PC-9 (cell line): Measurements from ENCODE around the gene HOOK2. TPM values are rescaled to one million over a fixed set of nuclear protein-coding genes. Genes with fewer than 3 reads are reported as not detected.

Source experiments
- BruUV-seq: library from RNA; stranded (reverse); fragments of 400-500 nt; replicated peaks from 2 replicates; lab custom pipeline; 2021; lab: Mats Ljungman, UMichigan
- CTCF ChIA-PET: fragments of 300-600 bp; sonication (Branson Sonifier 250); formaldehyde crosslinking; loops from one replicate; lab custom pipeline; 2022; ENCODE audit warnings: antibody characterized with exemption; lab: Charles Lee
- POLR2A ChIA-PET: fragments of 300-600 bp; sonication (Branson Sonifier 250); formaldehyde crosslinking; loops from one replicate; lab custom pipeline; 2022; ENCODE audit warnings: antibody characterized with exemption; ENCODE audit not compliant: unreplicated experiment; lab: Charles Lee
- DNase-seq, 2 experiments: peaks; one replicate each; pipeline versions ENCODE4 v3.0.0 to v3.0.0-alpha.2; 2015 to 2022; ENCODE audit warnings: mixed read lengths in 1 of 2
- H2AFZ ChIP-seq: fragments of 200-600 bp; sonication (generic); 2 replicates; pipeline ENCODE4 v1.8.1; 2017; ENCODE audit warnings: antibody characterized with exemption
- H3F3A ChIP-seq: fragments of 200-600 bp; sonication (generic); 2 replicates; pipeline ENCODE4 v1.8.1; 2017; ENCODE audit warnings: antibody characterized with exemption, mild to moderate bottlenecking, low read depth; ENCODE audit not compliant: insufficient read depth
- H3K27ac ChIP-seq: fragments of 200-600 bp; sonication (generic); 2 replicates; pipeline ENCODE4 v1.6.1; 2016; ENCODE audit warnings: mixed run types
- H3K27me3 ChIP-seq: fragments of 200-600 bp; sonication (generic); 2 replicates; pipeline ENCODE4 v1.6.1; 2016; ENCODE audit warnings: low read depth, mixed run types; ENCODE audit not compliant: insufficient read depth
- H3K36me3 ChIP-seq: fragments of 200-600 bp; sonication (generic); 2 replicates; pipeline ENCODE4 v1.6.1; 2016; ENCODE audit warnings: low read depth, mixed run types
- H3K4me1 ChIP-seq: fragments of 200-600 bp; sonication (generic); replicated peaks from 2 replicates; pipeline ENCODE4 v1.6.1; 2016; ENCODE audit warnings: mixed run types; ENCODE audit not compliant: insufficient read depth
- H3K4me2 ChIP-seq: fragments of 200-600 bp; sonication (generic); 2 replicates; pipeline ENCODE4 v1.6.1; 2017; ENCODE audit warnings: mixed run types
- H3K4me3 ChIP-seq: fragments of 200-600 bp; sonication (generic); 2 replicates; pipeline ENCODE4 v1.6.1; 2016; ENCODE audit warnings: mixed run types
- H3K79me2 ChIP-seq: fragments of 200-600 bp; sonication (generic); 2 replicates; pipeline ENCODE4 v1.6.1; 2017; ENCODE audit warnings: low read depth, mixed run types
- H3K9me2 ChIP-seq: fragments of 200-600 bp; sonication (generic); 2 replicates; pipeline ENCODE4 v1.8.1; 2017; ENCODE audit warnings: mild to moderate bottlenecking; ENCODE audit not compliant: insufficient read depth
- H3K9me3 ChIP-seq: fragments of 200-600 bp; sonication (generic); 2 replicates; pipeline ENCODE4 v1.8.1; 2016; ENCODE audit warnings: low read depth; ENCODE audit not compliant: insufficient read depth
- H4K20me1 ChIP-seq: fragments of 200-600 bp; sonication (generic); 2 replicates; pipeline ENCODE4 v1.8.1; 2017; ENCODE audit not compliant: insufficient read depth
- EZH2 ChIP-seq: fragments of 200-600 bp; sonication (generic); IDR thresholded peaks from 2 replicates; pipeline ENCODE4 v1.8.0; 2017; ENCODE audit warnings: antibody characterized with exemption, low read depth
- intact Hi-C: fragments of 100-400 bp; cut with micrococcal nuclease; formaldehyde crosslinking; loops from one replicate; pipeline ENCODE4 v1.10.0; 2022; ENCODE audit not compliant: unreplicated experiment
- total RNA-seq: library from RNA; stranded (reverse); gene quantifications from 2 replicates; pipeline ENCODE4 v1.2.3, GENCODE V29; 2021
- TF ChIP-seq, protein P1 (sequence below): fragments of 200-600 bp; sonication (generic); conservative IDR thresholded peaks from 2 replicates; pipeline ENCODE4 v1.6.1; 2017; ENCODE audit warnings: mixed run types, antibody characterized with exemption, mild to moderate bottlenecking, moderate library complexity

HOOK2 gene
- total RNA-seq, 1 experiment from 2014 or later: 109 TPM

DNA sequence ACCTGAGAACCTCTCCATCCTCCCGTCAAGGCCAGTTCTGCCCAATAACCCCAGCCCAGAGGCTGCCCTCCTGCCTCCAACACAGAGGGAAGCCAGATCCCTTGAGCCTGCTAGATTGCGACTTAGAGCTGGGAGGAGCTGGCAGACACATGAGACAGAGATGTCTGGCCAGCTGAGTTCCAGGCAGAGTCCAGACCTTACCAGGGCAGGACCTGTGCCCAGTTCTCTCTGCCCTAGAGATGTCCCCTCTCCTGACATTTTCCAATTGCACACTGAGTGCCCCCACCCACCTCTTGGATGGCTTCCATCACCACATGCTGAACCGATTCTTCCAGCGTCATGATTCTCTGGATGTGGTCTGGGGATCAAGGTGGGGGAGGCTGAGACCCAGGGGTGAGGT lies 3.0 kb downstream of the HOOK2 start:
- Histone ChIP-seq H3K9me2 (no peaks in the 10 kb centered on the region), H2AFZ (no peak overlapping the region), H3K27me3 (no peaks in the 10 kb centered on the region), H3K36me3 (peaks cover 13% of the 10 kb centered on the region; the same call in 1 of the 2 replicates), H3K27ac (no peak overlapping the region), H3F3A (peaks cover 53% of the 10 kb centered on the region), H3K4me1 (peaks cover 24% of the 10 kb centered on the region), H4K20me1 (peaks cover 3% of the 10 kb centered on the region; the same call in 1 of the 2 replicates), H3K4me2 (no peak overlapping the region), H3K9me3 (no peaks in the 10 kb centered on the region), H3K79me2 (peaks cover 36% of the 10 kb centered on the region), H3K4me3 (no peak overlapping the region)
- ChIA-PET POLR2A (no interaction called here), CTCF (no interaction called here)
- TF ChIP-seq EZH2: no peak
- TF ChIP-seq, protein P1, sequence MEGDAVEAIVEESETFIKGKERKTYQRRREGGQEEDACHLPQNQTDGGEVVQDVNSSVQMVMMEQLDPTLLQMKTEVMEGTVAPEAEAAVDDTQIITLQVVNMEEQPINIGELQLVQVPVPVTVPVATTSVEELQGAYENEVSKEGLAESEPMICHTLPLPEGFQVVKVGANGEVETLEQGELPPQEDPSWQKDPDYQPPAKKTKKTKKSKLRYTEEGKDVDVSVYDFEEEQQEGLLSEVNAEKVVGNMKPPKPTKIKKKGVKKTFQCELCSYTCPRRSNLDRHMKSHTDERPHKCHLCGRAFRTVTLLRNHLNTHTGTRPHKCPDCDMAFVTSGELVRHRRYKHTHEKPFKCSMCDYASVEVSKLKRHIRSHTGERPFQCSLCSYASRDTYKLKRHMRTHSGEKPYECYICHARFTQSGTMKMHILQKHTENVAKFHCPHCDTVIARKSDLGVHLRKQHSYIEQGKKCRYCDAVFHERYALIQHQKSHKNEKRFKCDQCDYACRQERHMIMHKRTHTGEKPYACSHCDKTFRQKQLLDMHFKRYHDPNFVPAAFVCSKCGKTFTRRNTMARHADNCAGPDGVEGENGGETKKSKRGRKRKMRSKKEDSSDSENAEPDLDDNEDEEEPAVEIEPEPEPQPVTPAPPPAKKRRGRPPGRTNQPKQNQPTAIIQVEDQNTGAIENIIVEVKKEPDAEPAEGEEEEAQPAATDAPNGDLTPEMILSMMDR: no peak
- intact Hi-C loops: no loop called here
- no TSS peak for BruUV-seq
- DNase-seq: no peak

DNA sequence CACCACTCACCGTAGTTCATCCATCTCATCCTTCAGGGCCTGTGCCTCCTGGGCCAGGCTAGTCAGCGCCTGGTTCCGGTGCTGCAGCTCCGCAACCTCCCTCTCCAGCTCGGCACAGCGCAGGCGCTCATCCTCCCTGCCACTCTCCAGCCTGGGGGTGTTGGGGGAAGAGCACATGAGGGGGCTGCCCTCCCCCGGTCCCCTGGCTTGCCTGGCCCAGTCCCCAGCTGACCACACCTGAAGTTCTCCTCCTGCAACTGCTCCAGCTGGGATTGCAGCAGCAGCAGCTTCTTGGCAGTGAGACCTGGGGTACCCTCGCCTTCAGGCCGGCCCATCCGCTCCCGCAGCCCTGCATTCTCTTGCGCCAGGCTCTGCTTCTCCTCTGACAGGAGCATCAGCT lies 4.4 kb downstream of the HOOK2 start:
- Histone ChIP-seq H4K20me1 (peaks cover 3% of the 10 kb centered on the region; the same call in 1 of the 2 replicates), H3K4me1 (peaks cover 16% of the 10 kb centered on the region), H3K9me2 (no peaks in the 10 kb centered on the region), H3K9me3 (no peaks in the 10 kb centered on the region), H3K36me3 (peaks cover 13% of the 10 kb centered on the region; the same call in 1 of the 2 replicates), H3K4me3 (no peak overlapping the region), H3K79me2 (peaks cover 29% of the 10 kb centered on the region), H3K4me2 (no peak overlapping the region), H2AFZ (no peak overlapping the region), H3K27ac (no peak overlapping the region), H3F3A (peaks cover 45% of the 10 kb centered on the region), H3K27me3 (no peaks in the 10 kb centered on the region)
- TF ChIP-seq EZH2: no peak
- TF ChIP-seq, protein P1: no peak
- intact Hi-C loops: no loop called here
- CTCF ChIA-PET: no interaction called here
- DNase-seq: no peak
- POLR2A ChIA-PET: no interaction called here
- BruUV-seq: no TSS peak

DNA sequence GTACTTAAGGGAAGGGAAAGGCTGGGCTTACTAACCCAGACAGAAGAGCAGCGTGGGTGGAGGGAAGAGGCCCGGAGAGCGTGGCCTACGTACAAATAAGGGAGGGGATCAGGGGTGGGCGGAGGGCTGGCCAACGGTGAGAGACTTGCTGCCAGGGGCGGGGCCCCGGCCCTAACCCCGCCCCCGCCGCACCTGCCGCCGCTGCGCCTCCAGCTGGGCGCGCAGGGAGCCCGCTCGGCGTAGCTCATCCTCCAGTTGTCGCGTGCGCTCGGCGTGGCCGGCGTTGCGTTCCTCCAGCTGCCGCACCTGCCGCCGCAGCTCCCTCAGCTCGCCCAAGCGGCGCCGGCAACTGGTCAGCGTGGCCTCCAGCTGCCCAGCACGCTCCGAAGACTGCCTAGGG lies 5.7 kb downstream of the HOOK2 start:
- no peaks in the 10 kb centered on the region for H3K27me3 ChIP-seq
- DNase-seq: no peak
- H3K9me2 ChIP-seq: no peaks in the 10 kb centered on the region
- ChIA-PET POLR2A (no interaction called here), CTCF (interaction anchor here (0.6 kb wide), 1 partner anchor 58 kb away, joined by 6 read pairs; no protein-coding TSS in a partner anchor)
- peaks cover 16% of the 10 kb centered on the region for H3K4me1 ChIP-seq
- TF ChIP-seq, protein P1: no peak
- no peak for TF ChIP-seq EZH2
- peaks cover 43% of the 10 kb centered on the region for H3F3A ChIP-seq
- peaks cover 28% of the 10 kb centered on the region for H3K79me2 ChIP-seq
- H4K20me1 ChIP-seq: peaks cover 3% of the 10 kb centered on the region; the same call in 1 of the 2 replicates
- H3K36me3 ChIP-seq: peaks cover 13% of the 10 kb centered on the region; the same call in 1 of the 2 replicates
- H2AFZ ChIP-seq: no peak overlapping the region
- intact Hi-C loops: no loop called here
- no peak overlapping the region for H3K27ac ChIP-seq
- H3K4me3 ChIP-seq: no peak overlapping the region
- BruUV-seq: no TSS peak
- H3K4me2 ChIP-seq: no peak overlapping the region
- no peaks in the 10 kb centered on the region for H3K9me3 ChIP-seq
